ENCODE data around the gene NIF3L1.

DNA sequence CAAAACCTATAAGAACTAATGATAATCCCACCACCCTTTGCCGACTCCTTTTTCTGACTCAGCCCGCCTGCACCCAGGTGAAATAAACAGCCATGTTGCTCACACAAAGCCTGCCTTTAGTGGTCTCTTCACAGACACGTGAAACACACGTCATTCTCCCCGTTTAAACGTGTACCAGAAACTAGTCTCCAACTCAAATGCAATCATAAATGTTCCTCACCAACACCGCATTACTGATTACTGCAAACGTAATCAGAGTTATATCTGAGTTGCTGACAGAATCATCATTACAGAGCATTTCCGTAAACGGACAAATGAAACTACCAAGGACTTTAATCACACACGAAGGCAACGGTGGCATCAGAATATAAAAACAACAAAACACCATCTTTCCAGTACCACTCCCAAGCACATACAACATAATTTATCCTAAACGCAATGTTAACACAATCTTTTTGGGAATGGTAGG, 26.6 kb upstream of the NIF3L1 start:
- TF ChIP-seq, protein P1, sequence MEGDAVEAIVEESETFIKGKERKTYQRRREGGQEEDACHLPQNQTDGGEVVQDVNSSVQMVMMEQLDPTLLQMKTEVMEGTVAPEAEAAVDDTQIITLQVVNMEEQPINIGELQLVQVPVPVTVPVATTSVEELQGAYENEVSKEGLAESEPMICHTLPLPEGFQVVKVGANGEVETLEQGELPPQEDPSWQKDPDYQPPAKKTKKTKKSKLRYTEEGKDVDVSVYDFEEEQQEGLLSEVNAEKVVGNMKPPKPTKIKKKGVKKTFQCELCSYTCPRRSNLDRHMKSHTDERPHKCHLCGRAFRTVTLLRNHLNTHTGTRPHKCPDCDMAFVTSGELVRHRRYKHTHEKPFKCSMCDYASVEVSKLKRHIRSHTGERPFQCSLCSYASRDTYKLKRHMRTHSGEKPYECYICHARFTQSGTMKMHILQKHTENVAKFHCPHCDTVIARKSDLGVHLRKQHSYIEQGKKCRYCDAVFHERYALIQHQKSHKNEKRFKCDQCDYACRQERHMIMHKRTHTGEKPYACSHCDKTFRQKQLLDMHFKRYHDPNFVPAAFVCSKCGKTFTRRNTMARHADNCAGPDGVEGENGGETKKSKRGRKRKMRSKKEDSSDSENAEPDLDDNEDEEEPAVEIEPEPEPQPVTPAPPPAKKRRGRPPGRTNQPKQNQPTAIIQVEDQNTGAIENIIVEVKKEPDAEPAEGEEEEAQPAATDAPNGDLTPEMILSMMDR (conservative IDR thresholded peaks at IDR 0.05 in 1 of 2, IDR thresholded peaks at IDR 0.05 in 1 of 2; ENCODE audit: extremely low read depth in 1 of 2, insufficient read depth in 1 of 2, low read depth in 1 of 2, low read length in 2 of 2): no peak
- no peak for TF ChIP-seq EZH2 (IDR thresholded peaks at IDR 0.05; ENCODE audit: borderline replicate concordance, low read length)
